Endothelial cell of umbilical vein (primary cell): ENCODE results near the gene NAAA. TPM values are rescaled to one million over a fixed set of nuclear protein-coding genes. Genes with fewer than 3 reads are reported as not detected.

ENCODE experiments used
- BruUV-seq: library from RNA; stranded (reverse); fragments of 400-500 nt; replicated peaks from 2 replicates; lab custom pipeline; 2021; lab: Mats Ljungman, UMichigan
- CTCF ChIA-PET: fragments of 300-600, 350-600 bp; sonication (Branson Sonifier 250); formaldehyde crosslinking; loops from one replicate; lab custom pipeline; 2021; ENCODE audit warnings: antibody characterized with exemption, inconsistent platforms; lab: Charles Lee
- POLR2A ChIA-PET: fragments of 300-600, 350-600 bp; sonication (Branson Sonifier 250); formaldehyde crosslinking; loops from one replicate; lab custom pipeline; 2021; ENCODE audit warnings: antibody characterized with exemption, inconsistent platforms; lab: Charles Lee
- DNase-seq: peaks from one replicate; pipeline ENCODE4 v3.0.0-alpha.2; 2011; ENCODE audit warnings: low read depth, low spot score
- FAIRE-seq: peaks from 2 replicates; lab custom pipeline; 2011; peaks lifted over from hg19 to GRCh38; lab: Jason Lieb, UNC
- H2AFZ ChIP-seq: 2 replicates; pipeline ENCODE4 v1.6.0; 2012; ENCODE audit warnings: low read depth, low read length, control low read depth, inconsistent platforms
- H3K27ac ChIP-seq: 2 replicates; pipeline ENCODE4 v1.5.1; 2011; ENCODE audit warnings: low read depth, mild to moderate bottlenecking, control low read depth, low read length, moderate library complexity; ENCODE audit not compliant: insufficient read depth
- H3K27me3 ChIP-seq, 2 experiments: 2 replicates each; pipeline versions ENCODE4 v1.6.0 to v1.6.1; 2011; ENCODE audit warnings: low read length in 2 of 2, mixed read lengths in 1 of 2; ENCODE audit not compliant: control insufficient read depth in 2 of 2, insufficient read depth in 2 of 2
- H3K36me3 ChIP-seq, 2 experiments: 2 replicates in 1 of 2; 3 replicates in 1 of 2; pipeline ENCODE4 v1.5.1; 2011; ENCODE audit warnings: low read length in 2 of 2, mild to moderate bottlenecking in 1 of 2, moderate library complexity in 1 of 2; ENCODE audit not compliant: control insufficient read depth in 2 of 2, insufficient read depth in 2 of 2; ENCODE audit errors: extremely low read depth in 1 of 2
- H3K4me1 ChIP-seq: 3 replicates; pipeline ENCODE4 v1.5.1; 2011; ENCODE audit warnings: mild to moderate bottlenecking, low read length; ENCODE audit not compliant: control insufficient read depth, insufficient read depth; ENCODE audit errors: extremely low read depth
- H3K4me2 ChIP-seq: 2 replicates; pipeline ENCODE4 v1.6.1; 2011; ENCODE audit warnings: low read length, control low read depth, mixed read lengths; ENCODE audit not compliant: insufficient read depth
- H3K4me3 ChIP-seq, 3 experiments: fragments of 200-600 bp in 1 of 3; sonication (generic), shearing (Covaris generic) in 1 of 3; replicated peaks in 1 of 3; 2 replicates each; pipeline ENCODE4 v1.5.1; 2011 to 2016; ENCODE audit warnings: control low read depth in 3 of 3, low read length in 3 of 3, mild to moderate bottlenecking in 2 of 3, inconsistent platforms in 1 of 3, low read depth in 1 of 3, moderate library complexity in 1 of 3; ENCODE audit not compliant: insufficient read depth in 1 of 3
- H3K79me2 ChIP-seq: 2 replicates; pipeline ENCODE4 v1.6.0; 2012; ENCODE audit warnings: low read length, inconsistent platforms; ENCODE audit not compliant: control insufficient read depth, insufficient read depth
- H3K9ac ChIP-seq: replicated peaks from 2 replicates; pipeline ENCODE3; 2011; ENCODE audit warnings: low read length, control low read depth; ENCODE audit not compliant: insufficient read depth; ENCODE audit errors: extremely low read depth
- H3K9me1 ChIP-seq: replicated peaks from 3 replicates; pipeline ENCODE4 v1.6.0; 2011; ENCODE audit warnings: mild to moderate bottlenecking, low read length; ENCODE audit not compliant: control insufficient read depth, insufficient read depth; ENCODE audit errors: extremely low read depth
- H3K9me3 ChIP-seq: replicated peaks from 2 replicates; pipeline ENCODE4 v1.5.1; 2012; ENCODE audit warnings: low read length, inconsistent platforms; ENCODE audit not compliant: control insufficient read depth, insufficient read depth
- H4K20me1 ChIP-seq: replicated peaks from 2 replicates; pipeline ENCODE3; 2011; ENCODE audit warnings: mild to moderate bottlenecking, low read length; ENCODE audit not compliant: control insufficient read depth, insufficient read depth; ENCODE audit errors: extremely low read depth
- CTCF ChIP-seq, 2 donors: IDR thresholded peaks; 1 replicate in 1 of 2; 2 replicates in 1 of 2; pipeline ENCODE4 v1.5.1; 2011; ENCODE audit warnings: low read length in 2 of 2, mild to moderate bottlenecking in 2 of 2, moderate library complexity in 2 of 2, control low read depth in 1 of 2, inconsistent platforms in 1 of 2, low read depth in 1 of 2; ENCODE audit not compliant: insufficient read depth in 1 of 2; ENCODE audit errors: extremely low read depth in 1 of 2
- EZH2 ChIP-seq: IDR thresholded peaks from 2 replicates; pipeline ENCODE4 v1.6.1; 2012; ENCODE audit warnings: borderline replicate concordance, low read depth, mild to moderate bottlenecking, moderate library complexity, low read length, inconsistent platforms; ENCODE audit not compliant: severe bottlenecking
- FOS ChIP-seq: IDR thresholded peaks from 2 replicates; pipeline ENCODE4 v1.6.1; 2011; ENCODE audit warnings: mild to moderate bottlenecking, low read length, moderate library complexity, borderline replicate concordance; ENCODE audit not compliant: insufficient read depth
- GATA2 ChIP-seq: IDR thresholded peaks from 2 replicates; pipeline ENCODE4 v1.7.0; 2011; ENCODE audit warnings: low read depth, mild to moderate bottlenecking, moderate library complexity, mixed read lengths, low read length; ENCODE audit not compliant: insufficient read length, insufficient read depth
- JUN ChIP-seq: IDR thresholded peaks from 2 replicates; pipeline ENCODE4 v1.6.1; 2011; ENCODE audit warnings: borderline replicate concordance, low read depth; ENCODE audit not compliant: insufficient read length, insufficient read depth
- MAX ChIP-seq: IDR thresholded peaks from 2 replicates; pipeline ENCODE4 v1.6.1; 2011; ENCODE audit not compliant: insufficient read depth, insufficient read length
- MYC ChIP-seq: IDR thresholded peaks from one replicate; pipeline ENCODE4 v1.6.1; 2011; ENCODE audit warnings: mild to moderate bottlenecking, low read depth, low read length
- POLR2A ChIP-seq: IDR thresholded peaks from 2 replicates; pipeline ENCODE4 v1.6.1; 2012; ENCODE audit warnings: low read depth, mild to moderate bottlenecking, control low read depth, low read length
- POLR2AphosphoS5 ChIP-seq: IDR thresholded peaks from 2 replicates; pipeline ENCODE4 v1.6.1; 2012; ENCODE audit warnings: low read depth, mild to moderate bottlenecking, control low read depth, low read length, moderate library complexity; ENCODE audit not compliant: insufficient read depth
- dilution Hi-C: fragments of 300-500 bp; cut with MboI; formaldehyde crosslinking; loops from one replicate; pipeline ENCODE4 v1.15.0; 2019; ENCODE audit warnings: low sequenced_read_pairs; ENCODE audit not compliant: extremely low pct_ligation_motif_present
- intact Hi-C: fragments of 100-400 bp; cut with micrococcal nuclease; formaldehyde crosslinking; loops from one replicate; pipeline ENCODE4 v1.10.0; 2022
- polyA plus RNA-seq, 4 experiments: library from polyadenylated mRNA; depleted of rRNA in 3 of 4; stranded (reverse) in 3 of 4; unstranded in 1 of 4; fragments of >200 nt; gene quantifications; 2 replicates each; pipeline versions ENCODE4 v1.2.1 to v1.2.3, GENCODE V29; 2011 to 2012; ENCODE audit warnings: missing spikeins in 1 of 4
- total RNA-seq: library from RNA; stranded (reverse); gene quantifications from 2 replicates; pipeline ENCODE4 v1.2.3, GENCODE V29; 2021

Gene NAAA
- total and polyA plus RNA-seq, 2 donors (not counting 3 experiments of a cell fraction or from before 2014, with no cell fraction given), result 15.3 to 24.4 TPM

GRCh38 chr4:75973766-75974165 is 33.0 kb upstream of the NAAA start:
- ChIA-PET CTCF (no interaction called here), POLR2A (no interaction called here)
- Histone ChIP-seq H2AFZ (no peak overlapping the region), H3K9ac (no peak overlapping the region), H3K27ac (no peak overlapping the region), H3K27me3 (no peaks in the 10 kb centered on the region), H3K4me2 (no peak overlapping the region), H4K20me1 (no peaks in the 10 kb centered on the region), H3K4me1 (no peaks in the 10 kb centered on the region), H3K9me3 (no peaks in the 10 kb centered on the region), H3K79me2 (no peaks in the 10 kb centered on the region), H3K9me1 (no peaks in the 10 kb centered on the region), H3K4me3 (no peak overlapping the region), H3K36me3 (peaks cover 22 to 28% of the 10 kb centered on the region in 2 experiments)
- FAIRE-seq (no peak), DNase-seq (no peak)
- BruUV-seq, result no TSS peak
- dilution Hi-C loops (no loop called here), intact Hi-C loops (no loop called here)
- TF ChIP-seq FOS (no peak), JUN (no peak), POLR2AphosphoS5 (no peak), MAX (no peak), EZH2 (no peak)

DNA sequence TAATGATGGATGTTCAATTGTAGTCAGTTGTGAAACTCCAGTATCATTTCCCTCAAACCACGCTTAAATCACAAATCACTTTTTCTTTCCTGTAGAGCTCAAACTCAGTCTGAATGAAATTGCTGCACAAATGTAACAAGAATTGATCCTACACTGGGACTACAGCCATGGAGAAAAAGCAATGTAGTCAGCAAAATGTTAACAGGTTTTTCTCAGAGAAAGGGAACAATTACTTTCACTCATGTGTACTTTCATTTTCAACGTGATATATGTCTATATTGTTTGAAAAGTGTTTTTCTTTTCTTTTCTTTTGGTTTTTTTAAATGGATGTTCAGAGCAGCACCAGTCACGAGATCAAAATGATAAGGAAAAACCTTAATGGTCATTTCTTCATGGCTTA is 27.3 kb upstream of the NAAA start:
- no peaks in the 10 kb centered on the region for H3K79me2 ChIP-seq
- H3K4me3 ChIP-seq, result no peak overlapping the region
- ChIA-PET CTCF (interaction anchor here (0.6 kb wide), 1 partner anchor 118 kb away, joined by 3 read pairs; no protein-coding TSS in a partner anchor), POLR2A (no interaction called here)
- TF ChIP-seq MYC (no peak), JUN (no peak), FOS (no peak), POLR2AphosphoS5 (no peak), GATA2 (no peak), POLR2A (no peak), MAX (no peak), EZH2 (no peak), CTCF (IDR thresholded peaks at IDR 0.05; ENCODE audit: extremely low read depth in 1 of 2, insufficient read depth in 1 of 2, low read depth in 1 of 2, low read length in 2 of 2) (no peak)
- no peaks in the 10 kb centered on the region for H3K27me3 ChIP-seq
- H3K4me2 ChIP-seq, result no peak overlapping the region
- intact Hi-C loops (no loop called here), dilution Hi-C loops (no loop called here)
- no peak for DNase-seq
- no peaks in the 10 kb centered on the region for H3K4me1 ChIP-seq
- H3K9me3 ChIP-seq, result no peaks in the 10 kb centered on the region
- no peak overlapping the region for H3K9ac ChIP-seq
- H3K36me3 ChIP-seq, result peaks cover 19 to 30% of the 10 kb centered on the region in 2 experiments
- H4K20me1 ChIP-seq, result no peaks in the 10 kb centered on the region
- FAIRE-seq, result no peak
- H3K27ac ChIP-seq, result no peak overlapping the region
- H2AFZ ChIP-seq, result no peak overlapping the region
- no TSS peak for BruUV-seq
- H3K9me1 ChIP-seq, result no peaks in the 10 kb centered on the region
